Trophoblast cell (in vitro differentiated cells and primary cell): ENCODE results near the gene ACSL4.
"Not testable (repeated sequence)": the region's sequence is repeated elsewhere in the genome, so short reads cannot be mapped to it uniquely, and the experiment has no call there.

Experiments used
- DNase-seq, 2 donors: peaks; one replicate each; pipeline ENCODE4 v3.0.0-alpha.2; 2016
- H2AFZ ChIP-seq: 2 replicates; pipeline ENCODE4 v1.6.1; 2013; ENCODE audit warnings: low read length, moderate library complexity, mild to moderate bottlenecking; ENCODE audit not compliant: insufficient read depth, poor library complexity
- H2AK5ac ChIP-seq: 2 replicates; pipeline ENCODE4 v1.6.1; 2013; ENCODE audit warnings: mild to moderate bottlenecking, low read length
- H2BK120ac ChIP-seq: 2 replicates; pipeline ENCODE4 v1.6.1; 2013; ENCODE audit warnings: low read length, mild to moderate bottlenecking, moderate library complexity; ENCODE audit not compliant: insufficient read depth, poor library complexity
- H2BK12ac ChIP-seq: 2 replicates; pipeline ENCODE4 v1.6.1; 2013; ENCODE audit warnings: mild to moderate bottlenecking, low read length, moderate library complexity
- H2BK5ac ChIP-seq: 2 replicates; pipeline ENCODE4 v1.6.1; 2013; ENCODE audit warnings: low read length, low read depth, moderate library complexity, mild to moderate bottlenecking; ENCODE audit not compliant: poor library complexity
- H3K14ac ChIP-seq: 2 replicates; pipeline ENCODE4 v1.6.1; 2013; ENCODE audit warnings: mild to moderate bottlenecking, low read length
- H3K18ac ChIP-seq: 2 replicates; pipeline ENCODE4 v1.6.1; 2013; ENCODE audit warnings: mild to moderate bottlenecking, low read length
- H3K23ac ChIP-seq: 2 replicates; pipeline ENCODE4 v1.6.1; 2013; ENCODE audit warnings: low read length
- H3K27ac ChIP-seq: 2 replicates; pipeline ENCODE4 v1.5.1; 2013; ENCODE audit warnings: low read depth, mild to moderate bottlenecking, inconsistent platforms, low read length, moderate library complexity
- H3K27me3 ChIP-seq: 2 replicates; pipeline ENCODE4 v1.6.1; 2013; ENCODE audit warnings: inconsistent platforms, mild to moderate bottlenecking, low read length, moderate library complexity; ENCODE audit not compliant: insufficient read depth
- H3K36me3 ChIP-seq, 2 experiments: 1 replicate in 1 of 2; 2 replicates in 1 of 2; pipeline ENCODE4 v1.6.1; 2013; ENCODE audit warnings: low read length in 2 of 2, mild to moderate bottlenecking in 2 of 2, moderate library complexity in 1 of 2; ENCODE audit not compliant: insufficient read depth in 2 of 2, control insufficient read depth in 1 of 2
- H3K4ac ChIP-seq: 2 replicates; pipeline ENCODE4 v1.6.1; 2013; ENCODE audit warnings: low read depth, mild to moderate bottlenecking, low read length, moderate library complexity
- H3K4me1 ChIP-seq, 2 experiments: 1 replicate in 1 of 2; 2 replicates in 1 of 2; pipeline ENCODE4 v1.6.1; 2013; ENCODE audit warnings: low read length in 2 of 2, mild to moderate bottlenecking in 2 of 2, moderate library complexity in 1 of 2; ENCODE audit not compliant: insufficient read depth in 2 of 2, control insufficient read depth in 1 of 2
- H3K4me2 ChIP-seq: 2 replicates; pipeline ENCODE4 v1.6.1; 2013; ENCODE audit warnings: inconsistent platforms, mild to moderate bottlenecking, low read length, moderate library complexity
- H3K4me3 ChIP-seq: 2 replicates; pipeline ENCODE4 v1.5.1; 2013; ENCODE audit warnings: mild to moderate bottlenecking, low read depth, low read length, inconsistent platforms
- H3K79me1 ChIP-seq: one replicate; pipeline ENCODE4 v1.6.1; 2013; ENCODE audit warnings: low read length
- H3K79me2 ChIP-seq: 2 replicates; pipeline ENCODE4 v1.6.1; 2013; ENCODE audit warnings: low read length, mild to moderate bottlenecking; ENCODE audit not compliant: control insufficient read depth, insufficient read depth, poor library complexity
- H3K9ac ChIP-seq: 2 replicates; pipeline ENCODE4 v1.6.1; 2013; ENCODE audit warnings: mild to moderate bottlenecking, low read length
- H3K9me3 ChIP-seq: 2 replicates; pipeline ENCODE4 v1.6.1; 2013; ENCODE audit warnings: low read depth, mild to moderate bottlenecking, control low read depth, inconsistent platforms, low read length; ENCODE audit not compliant: insufficient read depth
- H4K12ac ChIP-seq: 2 replicates; pipeline ENCODE4 v1.6.1; 2013; ENCODE audit warnings: low read depth, mild to moderate bottlenecking, low read length, moderate library complexity
- H4K8ac ChIP-seq: 2 replicates; pipeline ENCODE4 v1.6.1; 2013; ENCODE audit warnings: low read depth, mild to moderate bottlenecking, low read length, moderate library complexity
- H4K91ac ChIP-seq: one replicate; pipeline ENCODE4 v1.6.1; 2013; ENCODE audit warnings: low read depth, mild to moderate bottlenecking, low read length, moderate library complexity
- WGBS: extraction: QIAGEN DNeasy Blood & Tissue Kit; methylation state at CpG from one replicate; pipeline ENCODE4 v1.1.7; 2013; ENCODE audit warnings: missing lambda C conversion rate; ENCODE audit not compliant: insufficient read length, insufficient coverage; ENCODE audit errors: extremely low coverage; 5-methylcytosine and 5-hydroxymethylcytosine counted together

The ACSL4 gene

GRCh38 chrX:109657364-109657763 lies 75.7 kb downstream of the ACSL4 start:
- not testable (repeated sequence) for H3K27me3 ChIP-seq, H3K4me3 ChIP-seq, H3K79me2 ChIP-seq, H3K18ac ChIP-seq, H2BK12ac ChIP-seq, H2AK5ac ChIP-seq, H3K79me1 ChIP-seq, H3K14ac ChIP-seq, H3K4me2 ChIP-seq, H4K8ac ChIP-seq, H3K23ac ChIP-seq, DNase-seq, H2BK5ac ChIP-seq, H2BK120ac ChIP-seq, H3K36me3 ChIP-seq, H4K12ac ChIP-seq, H3K4ac ChIP-seq, H2AFZ ChIP-seq, H3K27ac ChIP-seq, H3K4me1 ChIP-seq, H3K9ac ChIP-seq, H4K91ac ChIP-seq, H3K9me3 ChIP-seq
- no CpG with 5 or more reads among the region's 4 CpGs for WGBS

- no peak overlapping the region for H2BK5ac ChIP-seq
- H3K14ac ChIP-seq, result no peak overlapping the region
- H3K23ac ChIP-seq, result no peak overlapping the region
- no peak overlapping the region for H3K27ac ChIP-seq
- H3K4me2 ChIP-seq, result no peak overlapping the region
- H3K4me1 ChIP-seq, result no peaks in the 10 kb centered on the region
- no CpG with 5 or more reads among the region's 4 CpGs for WGBS
- H3K18ac ChIP-seq, result no peak overlapping the region
- no peaks in the 10 kb centered on the region for H3K27me3 ChIP-seq
- DNase-seq, result no peak
- H3K9ac ChIP-seq, result no peak overlapping the region
- no peak overlapping the region for H3K4ac ChIP-seq
- no peaks in the 10 kb centered on the region for H3K79me1 ChIP-seq
- no peak overlapping the region for H4K12ac ChIP-seq
- H2BK120ac ChIP-seq, result no peak overlapping the region
- H3K4me3 ChIP-seq, result no peak overlapping the region
- no peak overlapping the region for H2AK5ac ChIP-seq
- no peak overlapping the region for H2BK12ac ChIP-seq
- no peaks in the 10 kb centered on the region for H3K9me3 ChIP-seq
- no peak overlapping the region for H4K8ac ChIP-seq
- no peaks in the 10 kb centered on the region for H3K79me2 ChIP-seq
- H3K36me3 ChIP-seq, result peaks cover 1 to 4% of the 10 kb centered on the region in 2 experiments
- H4K91ac ChIP-seq, result no peak overlapping the region
- H2AFZ ChIP-seq, result no peak overlapping the region
These were observed 76.3 kb downstream of the ACSL4 start for GRCh38 chrX:109656774-109657173.

DNA sequence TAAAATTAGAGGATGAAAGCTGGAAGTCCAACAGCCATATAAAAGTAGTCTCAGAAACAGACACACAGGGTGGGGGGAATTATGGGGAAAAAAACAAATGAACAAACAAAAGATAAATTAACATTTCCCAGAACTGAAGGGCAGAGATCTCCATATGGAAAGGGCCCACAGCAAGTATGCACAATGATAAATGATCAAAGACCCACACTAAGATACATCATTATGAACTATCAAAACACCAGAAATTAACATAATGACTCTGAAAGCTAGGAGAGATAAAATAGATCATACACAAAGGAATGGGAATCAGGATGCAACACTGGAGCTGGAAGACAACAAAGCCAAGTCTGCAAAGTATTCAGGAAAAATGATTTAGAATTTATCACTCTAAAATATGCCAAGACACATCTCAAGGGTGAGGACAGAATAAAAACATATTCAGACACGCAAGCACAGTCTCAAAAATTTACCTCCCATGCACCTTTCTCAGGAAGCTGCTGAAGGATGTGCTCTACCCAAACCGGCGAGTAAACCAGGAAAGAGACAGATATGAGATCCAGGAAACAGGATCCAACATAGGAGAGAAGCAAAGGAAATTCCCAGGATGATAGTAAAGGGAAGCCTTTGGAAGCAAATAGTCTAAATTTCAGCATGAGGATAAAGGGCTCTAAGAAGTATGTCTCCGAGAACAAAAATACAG lies 77.4 kb downstream of the ACSL4 start:
- Histone ChIP-seq H2BK120ac (no peak overlapping the region), H3K14ac (no peak overlapping the region), H4K12ac (no peak overlapping the region), H3K79me1 (no peaks in the 10 kb centered on the region), H3K4ac (no peak overlapping the region), H3K9ac (no peak overlapping the region), H3K27ac (no peak overlapping the region), H3K27me3 (no peaks in the 10 kb centered on the region), H2BK12ac (no peak overlapping the region), H3K4me1 (no peaks in the 10 kb centered on the region), H2AK5ac (no peak overlapping the region), H3K4me3 (no peak overlapping the region), H3K23ac (no peak overlapping the region), H4K8ac (no peak overlapping the region), H2BK5ac (no peak overlapping the region), H2AFZ (no peak overlapping the region), H3K79me2 (no peaks in the 10 kb centered on the region), H3K4me2 (no peak overlapping the region), H3K9me3 (no peaks in the 10 kb centered on the region), H4K91ac (no peak overlapping the region), H3K18ac (no peak overlapping the region), H3K36me3 (peaks cover 1 to 4% of the 10 kb centered on the region in 2 experiments)
- no peak for DNase-seq
- no CpG with 5 or more reads among the region's 4 CpGs for WGBS

- H3K4ac ChIP-seq, result no peak overlapping the region
- H2AK5ac ChIP-seq, result no peak overlapping the region
- no CpG with 5 or more reads among the region's 5 CpGs for WGBS
- no peaks in the 10 kb centered on the region for H3K9me3 ChIP-seq
- no peak overlapping the region for H3K18ac ChIP-seq
- H3K27ac ChIP-seq, result no peak overlapping the region
- H3K23ac ChIP-seq, result no peak overlapping the region
- no peak overlapping the region for H2BK120ac ChIP-seq
- H3K14ac ChIP-seq, result no peak overlapping the region
- H3K4me1 ChIP-seq, result no peaks in the 10 kb centered on the region
- no peak overlapping the region for H3K4me2 ChIP-seq
- H3K79me1 ChIP-seq, result no peaks in the 10 kb centered on the region
- H4K8ac ChIP-seq, result no peak overlapping the region
- H3K4me3 ChIP-seq, result no peak overlapping the region
- no peak overlapping the region for H4K12ac ChIP-seq
- H2BK12ac ChIP-seq, result no peak overlapping the region
- no peak overlapping the region for H4K91ac ChIP-seq
- no peak for DNase-seq
- H2BK5ac ChIP-seq, result no peak overlapping the region
- no peaks in the 10 kb centered on the region for H3K27me3 ChIP-seq
- H3K9ac ChIP-seq, result no peak overlapping the region
- H2AFZ ChIP-seq, result no peak overlapping the region
- H3K79me2 ChIP-seq, result no peaks in the 10 kb centered on the region
- peaks cover 1 to 4% of the 10 kb centered on the region in 2 experiments for H3K36me3 ChIP-seq
These were observed 78.4 kb downstream of the ACSL4 start for GRCh38 chrX:109654516-109655109.
